ENCODE data around the gene SLC6A2.

DNA sequence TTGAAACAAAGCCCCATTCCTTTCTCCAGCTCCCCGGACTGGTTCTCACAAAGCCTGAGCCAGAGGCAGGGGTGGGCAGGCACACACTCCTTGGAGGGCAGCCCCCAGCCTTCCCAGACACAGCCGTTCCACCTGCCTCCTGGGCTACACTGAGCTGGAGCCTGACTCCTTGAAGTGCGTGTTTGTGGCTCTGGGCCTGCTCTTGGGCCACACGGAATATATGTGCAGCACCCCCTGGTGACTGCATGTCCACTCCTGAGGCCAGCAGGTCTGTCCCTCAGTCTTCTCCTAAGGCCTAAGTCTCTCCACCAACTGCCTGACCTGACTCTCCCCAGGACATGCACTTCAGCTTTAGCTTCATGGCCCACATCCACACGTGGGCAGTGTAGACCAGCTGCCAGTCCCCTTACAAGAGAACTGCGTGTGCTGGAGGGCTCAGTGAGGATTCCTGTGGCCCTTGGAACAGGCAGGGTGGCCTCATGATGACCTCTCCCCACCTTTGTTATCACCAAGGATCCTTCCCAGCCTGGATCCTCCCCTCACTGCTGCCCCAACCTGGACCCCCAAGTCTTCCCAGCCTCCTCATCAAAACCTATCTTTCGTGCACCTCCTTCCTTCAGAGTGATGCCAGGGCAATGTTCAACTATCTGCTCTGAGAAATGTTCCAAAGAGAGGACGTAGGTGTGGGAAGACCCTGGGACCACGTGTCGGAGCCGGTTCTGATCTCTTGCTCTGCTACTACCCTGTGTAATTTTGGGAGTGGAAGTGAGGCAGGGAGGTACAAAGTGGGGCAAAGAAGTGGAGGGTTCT lies 12.4 kb upstream of the SLC6A2 start:
- TF ChIP-seq, protein P1, sequence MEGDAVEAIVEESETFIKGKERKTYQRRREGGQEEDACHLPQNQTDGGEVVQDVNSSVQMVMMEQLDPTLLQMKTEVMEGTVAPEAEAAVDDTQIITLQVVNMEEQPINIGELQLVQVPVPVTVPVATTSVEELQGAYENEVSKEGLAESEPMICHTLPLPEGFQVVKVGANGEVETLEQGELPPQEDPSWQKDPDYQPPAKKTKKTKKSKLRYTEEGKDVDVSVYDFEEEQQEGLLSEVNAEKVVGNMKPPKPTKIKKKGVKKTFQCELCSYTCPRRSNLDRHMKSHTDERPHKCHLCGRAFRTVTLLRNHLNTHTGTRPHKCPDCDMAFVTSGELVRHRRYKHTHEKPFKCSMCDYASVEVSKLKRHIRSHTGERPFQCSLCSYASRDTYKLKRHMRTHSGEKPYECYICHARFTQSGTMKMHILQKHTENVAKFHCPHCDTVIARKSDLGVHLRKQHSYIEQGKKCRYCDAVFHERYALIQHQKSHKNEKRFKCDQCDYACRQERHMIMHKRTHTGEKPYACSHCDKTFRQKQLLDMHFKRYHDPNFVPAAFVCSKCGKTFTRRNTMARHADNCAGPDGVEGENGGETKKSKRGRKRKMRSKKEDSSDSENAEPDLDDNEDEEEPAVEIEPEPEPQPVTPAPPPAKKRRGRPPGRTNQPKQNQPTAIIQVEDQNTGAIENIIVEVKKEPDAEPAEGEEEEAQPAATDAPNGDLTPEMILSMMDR (IDR thresholded peaks at IDR 0.05; ENCODE audit: insufficient read depth, low read length), result no peak
- TF ChIP-seq POLR2AphosphoS5 (IDR thresholded peaks at IDR 0.05; ENCODE audit: low read depth) (no peak), GABPA (IDR thresholded peaks at IDR 0.05; ENCODE audit: low read depth) (no peak)
- TF ChIP-seq, protein P2, sequence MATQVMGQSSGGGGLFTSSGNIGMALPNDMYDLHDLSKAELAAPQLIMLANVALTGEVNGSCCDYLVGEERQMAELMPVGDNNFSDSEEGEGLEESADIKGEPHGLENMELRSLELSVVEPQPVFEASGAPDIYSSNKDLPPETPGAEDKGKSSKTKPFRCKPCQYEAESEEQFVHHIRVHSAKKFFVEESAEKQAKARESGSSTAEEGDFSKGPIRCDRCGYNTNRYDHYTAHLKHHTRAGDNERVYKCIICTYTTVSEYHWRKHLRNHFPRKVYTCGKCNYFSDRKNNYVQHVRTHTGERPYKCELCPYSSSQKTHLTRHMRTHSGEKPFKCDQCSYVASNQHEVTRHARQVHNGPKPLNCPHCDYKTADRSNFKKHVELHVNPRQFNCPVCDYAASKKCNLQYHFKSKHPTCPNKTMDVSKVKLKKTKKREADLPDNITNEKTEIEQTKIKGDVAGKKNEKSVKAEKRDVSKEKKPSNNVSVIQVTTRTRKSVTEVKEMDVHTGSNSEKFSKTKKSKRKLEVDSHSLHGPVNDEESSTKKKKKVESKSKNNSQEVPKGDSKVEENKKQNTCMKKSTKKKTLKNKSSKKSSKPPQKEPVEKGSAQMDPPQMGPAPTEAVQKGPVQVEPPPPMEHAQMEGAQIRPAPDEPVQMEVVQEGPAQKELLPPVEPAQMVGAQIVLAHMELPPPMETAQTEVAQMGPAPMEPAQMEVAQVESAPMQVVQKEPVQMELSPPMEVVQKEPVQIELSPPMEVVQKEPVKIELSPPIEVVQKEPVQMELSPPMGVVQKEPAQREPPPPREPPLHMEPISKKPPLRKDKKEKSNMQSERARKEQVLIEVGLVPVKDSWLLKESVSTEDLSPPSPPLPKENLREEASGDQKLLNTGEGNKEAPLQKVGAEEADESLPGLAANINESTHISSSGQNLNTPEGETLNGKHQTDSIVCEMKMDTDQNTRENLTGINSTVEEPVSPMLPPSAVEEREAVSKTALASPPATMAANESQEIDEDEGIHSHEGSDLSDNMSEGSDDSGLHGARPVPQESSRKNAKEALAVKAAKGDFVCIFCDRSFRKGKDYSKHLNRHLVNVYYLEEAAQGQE (IDR thresholded peaks at IDR 0.05; ENCODE audit: insufficient replicate concordance, low read depth), result no peak
